ENCODE data around the gene DUS1L.

DUS1L gene

GRCh38 chr17:82059272-82060000 is 6.2 kb downstream of the DUS1L start:
- no peak overlapping the region for H2AFZ ChIP-seq (ENCODE audit: low read length)
- no peaks in the 10 kb centered on the region for H3K9me3 ChIP-seq (ENCODE audit: insufficient read depth, low read depth, low read length)
- no peak overlapping the region for H3K9ac ChIP-seq (ENCODE audit: low read depth, low read length, poor library complexity, severe bottlenecking)
- H3K4me2 ChIP-seq (ENCODE audit: low read depth, low read length, poor library complexity, severe bottlenecking) = no peak overlapping the region
- peaks cover 12% of the 10 kb centered on the region; the same call in 1 of the 2 replicates for H3K79me2 ChIP-seq (ENCODE audit: insufficient read depth, low read length)
- no peaks in the 10 kb centered on the region for H3F3A ChIP-seq (ENCODE audit: low read depth)
- H3K4me1 ChIP-seq (ENCODE audit: insufficient read depth, low read length, poor library complexity, severe bottlenecking) = peaks cover 2% of the 10 kb centered on the region
- no peaks in the 10 kb centered on the region for H3K27me3 ChIP-seq (ENCODE audit: insufficient read depth, low read length, poor library complexity, severe bottlenecking)
- H3K36me3 ChIP-seq (ENCODE audit: insufficient read depth, low read length) = peaks cover 34% of the 10 kb centered on the region; the same call in 1 of the 2 replicates
- no peaks in the 10 kb centered on the region for H4K20me1 ChIP-seq (ENCODE audit: insufficient read depth, low read length, poor library complexity, severe bottlenecking)
- no peak overlapping the region for H3K4me3 ChIP-seq (ENCODE audit: low read length, poor library complexity, severe bottlenecking)
- H3K9me2 ChIP-seq (replicated peaks; ENCODE audit: low read depth, low read length) = no peaks in the 10 kb centered on the region
- TF ChIP-seq CTCF (conservative IDR thresholded peaks at IDR 0.05; ENCODE audit: low read length) = no peak
- TF ChIP-seq EZH2phosphoT487 (IDR thresholded peaks at IDR 0.05; ENCODE audit: borderline replicate concordance) = no peak

- TF ChIP-seq EZH2phosphoT487 (IDR thresholded peaks at IDR 0.05; ENCODE audit: borderline replicate concordance) = no peak
- TF ChIP-seq CTCF (conservative IDR thresholded peaks at IDR 0.05; ENCODE audit: low read length) = no peak
- no peak overlapping the region for H3K9ac ChIP-seq (ENCODE audit: low read depth, low read length, poor library complexity, severe bottlenecking)
- H3K79me2 ChIP-seq (ENCODE audit: insufficient read depth, low read length) = peaks cover 6% of the 10 kb centered on the region; the same call in 1 of the 2 replicates
- peaks cover 34% of the 10 kb centered on the region; the same call in 1 of the 2 replicates for H3K36me3 ChIP-seq (ENCODE audit: insufficient read depth, low read length)
- no peaks in the 10 kb centered on the region for H3K9me2 ChIP-seq (replicated peaks; ENCODE audit: low read depth, low read length)
- H2AFZ ChIP-seq (ENCODE audit: low read length) = no peak overlapping the region
- no peaks in the 10 kb centered on the region for H4K20me1 ChIP-seq (ENCODE audit: insufficient read depth, low read length, poor library complexity, severe bottlenecking)
- no peaks in the 10 kb centered on the region for H3K27me3 ChIP-seq (ENCODE audit: insufficient read depth, low read length, poor library complexity, severe bottlenecking)
- peaks cover 2% of the 10 kb centered on the region for H3K4me1 ChIP-seq (ENCODE audit: insufficient read depth, low read length, poor library complexity, severe bottlenecking)
- no peaks in the 10 kb centered on the region for H3F3A ChIP-seq (ENCODE audit: low read depth)
- no peak overlapping the region for H3K4me3 ChIP-seq (ENCODE audit: low read length, poor library complexity, severe bottlenecking)
- H3K9me3 ChIP-seq (ENCODE audit: insufficient read depth, low read depth, low read length) = no peaks in the 10 kb centered on the region
- H3K4me2 ChIP-seq (ENCODE audit: low read depth, low read length, poor library complexity, severe bottlenecking) = no peak overlapping the region
Observed at GRCh38 chr17:82058855-82059249, 6.8 kb downstream of the DUS1L start.

GRCh38 chr17:82058230-82058854 is 7.3 kb downstream of the DUS1L start:
- Histone ChIP-seq H3K9ac (ENCODE audit: low read depth, low read length, poor library complexity, severe bottlenecking) (no peak overlapping the region), H3K79me2 (ENCODE audit: insufficient read depth, low read length) (peaks cover 6% of the 10 kb centered on the region; the same call in 1 of the 2 replicates), H3K4me1 (ENCODE audit: insufficient read depth, low read length, poor library complexity, severe bottlenecking) (peaks cover 7% of the 10 kb centered on the region), H3K27me3 (ENCODE audit: insufficient read depth, low read length, poor library complexity, severe bottlenecking) (no peaks in the 10 kb centered on the region), H3K4me2 (ENCODE audit: low read depth, low read length, poor library complexity, severe bottlenecking) (no peak overlapping the region), H4K20me1 (ENCODE audit: insufficient read depth, low read length, poor library complexity, severe bottlenecking) (no peaks in the 10 kb centered on the region), H3K4me3 (ENCODE audit: low read length, poor library complexity, severe bottlenecking) (no peak overlapping the region), H3K9me2 (replicated peaks; ENCODE audit: low read depth, low read length) (no peaks in the 10 kb centered on the region), H3K36me3 (ENCODE audit: insufficient read depth, low read length) (peaks cover 34% of the 10 kb centered on the region; the same call in 1 of the 2 replicates), H3F3A (ENCODE audit: low read depth) (no peaks in the 10 kb centered on the region), H2AFZ (ENCODE audit: low read length) (no peak overlapping the region), H3K9me3 (ENCODE audit: insufficient read depth, low read depth, low read length) (no peaks in the 10 kb centered on the region)
- no peak for TF ChIP-seq EZH2phosphoT487 (IDR thresholded peaks at IDR 0.05; ENCODE audit: borderline replicate concordance)
- no peak for TF ChIP-seq CTCF (conservative IDR thresholded peaks at IDR 0.05; ENCODE audit: low read length)
